Activated CD8-positive, alpha-beta memory T cell treated with anti-CD3 and anti-CD28 coated beads, Interleukin-2, amount 10 ng/mL, durations not matched to agents 7 days and 5 days (primary cell): ENCODE measurements around the gene RBM14. TPM values are rescaled to one million over a fixed set of nuclear protein-coding genes. Genes with fewer than 3 reads are reported as not detected.
"Not testable (repeated sequence)": the region's sequence is repeated elsewhere in the genome, so short reads cannot be mapped to it uniquely, and the experiment has no call there.

Experiments
- ATAC-seq: fragments of 150-1000 bp; cut with Tn5 transposase; one replicate; pipeline ENCODE4 v1.10.0; 2021; ENCODE audit warnings: moderate library complexity
- CTCF ChIA-PET: fragments of 350-600 bp; sonication (Branson Sonifier 250); formaldehyde crosslinking; loops from one replicate; lab custom pipeline; 2021; ENCODE audit warnings: antibody characterized with exemption; lab: Charles Lee
- DNase-seq: peaks from one replicate; pipeline ENCODE4 v3.0.0-alpha.2; 2020
- H3K27ac Mint-ChIP-seq: one replicate; pipeline ENCODE4 v1.8.0; 2021; ENCODE audit warnings: mild to moderate bottlenecking, mixed read lengths
- H3K27me3 Mint-ChIP-seq: one replicate; pipeline ENCODE4 v1.8.0; 2021; ENCODE audit warnings: mixed read lengths
- H3K36me3 Mint-ChIP-seq: one replicate; pipeline ENCODE4 v1.8.0; 2021; ENCODE audit warnings: mild to moderate bottlenecking, mixed read lengths
- H3K4me1 Mint-ChIP-seq: one replicate; pipeline ENCODE4 v1.8.0; 2021; ENCODE audit warnings: mixed read lengths
- H3K4me3 Mint-ChIP-seq: one replicate; pipeline ENCODE4 v1.8.0; 2021; ENCODE audit warnings: mild to moderate bottlenecking, moderate library complexity, mixed read lengths
- H3K9me3 Mint-ChIP-seq: one replicate; pipeline ENCODE4 v1.8.0; 2022; ENCODE audit warnings: low read depth, mixed read lengths
- total RNA-seq, 2 experiments: library from RNA; stranded (reverse); gene quantifications; one replicate each; pipeline ENCODE4 v1.2.3, GENCODE V29; 2021

The RBM14 gene
- total RNA-seq, 2 experiments from 2014 or later = 152 to 176 TPM

GRCh38 chr11:66604155-66604554 lies 12.3 kb upstream of the RBM14 start:
- Mint-ChIP-seq H3K36me3 (peaks cover 7% of the 10 kb centered on the region), H3K4me3 (no peak overlapping the region), H3K4me1 (no peaks in the 10 kb centered on the region), H3K27me3 (no peaks in the 10 kb centered on the region), H3K9me3 (no peaks in the 10 kb centered on the region), H3K27ac (no peak overlapping the region)
- ATAC-seq (no peak), DNase-seq (no peak)
- CTCF ChIA-PET = no interaction called here

DNA sequence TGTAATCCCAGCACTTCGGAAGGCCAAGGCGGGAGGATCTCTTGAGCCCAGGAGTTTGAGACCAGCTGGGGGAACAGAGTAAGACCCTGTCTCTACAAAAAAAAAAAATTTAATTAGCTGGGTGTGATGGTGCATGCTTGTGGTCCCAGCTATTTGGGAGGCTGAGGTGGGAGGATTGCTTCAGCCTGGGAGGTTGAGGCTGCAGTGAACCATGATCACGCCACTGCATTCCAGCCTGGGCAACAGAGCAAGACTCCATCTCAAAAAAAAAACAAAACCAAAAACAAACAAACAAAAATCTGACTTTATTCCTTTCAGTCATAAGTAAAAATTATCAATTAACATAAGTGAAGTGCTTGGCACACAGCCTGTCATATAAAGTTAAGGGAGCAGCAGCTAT lies 9.8 kb upstream of the RBM14 start:
- not testable (repeated sequence) for H3K4me3 Mint-ChIP-seq, H3K27ac Mint-ChIP-seq, DNase-seq, H3K9me3 Mint-ChIP-seq, ATAC-seq, H3K27me3 Mint-ChIP-seq, H3K36me3 Mint-ChIP-seq
- CTCF ChIA-PET = interaction anchor here (1.1 to 1.4 kb wide), 2 partner anchors 14 to 71 kb away, joined by 5 to 6 read pairs; partner anchors contain the start of genes CCDC87, CCS and RBM4B
- H3K4me1 Mint-ChIP-seq = peaks cover 14% of the 10 kb centered on the region

- H3K27ac Mint-ChIP-seq = no peak overlapping the region
- CTCF ChIA-PET = interaction anchor here (0.6 to 1.4 kb wide), 3 partner anchors 14 to 348 kb away, joined by 3 to 6 read pairs (median 5); partner anchors contain the start of genes CCDC87, CCS and RBM4B
- peaks cover 3% of the 10 kb centered on the region for H3K36me3 Mint-ChIP-seq
- H3K9me3 Mint-ChIP-seq = no peaks in the 10 kb centered on the region
- no peak for ATAC-seq
- H3K27me3 Mint-ChIP-seq = no peaks in the 10 kb centered on the region
- H3K4me3 Mint-ChIP-seq = no peak overlapping the region
- DNase-seq = no peak
- peaks cover 14% of the 10 kb centered on the region for H3K4me1 Mint-ChIP-seq
Measured at GRCh38 chr11:66607126-66607834, 9.2 kb upstream of the RBM14 start.

DNA sequence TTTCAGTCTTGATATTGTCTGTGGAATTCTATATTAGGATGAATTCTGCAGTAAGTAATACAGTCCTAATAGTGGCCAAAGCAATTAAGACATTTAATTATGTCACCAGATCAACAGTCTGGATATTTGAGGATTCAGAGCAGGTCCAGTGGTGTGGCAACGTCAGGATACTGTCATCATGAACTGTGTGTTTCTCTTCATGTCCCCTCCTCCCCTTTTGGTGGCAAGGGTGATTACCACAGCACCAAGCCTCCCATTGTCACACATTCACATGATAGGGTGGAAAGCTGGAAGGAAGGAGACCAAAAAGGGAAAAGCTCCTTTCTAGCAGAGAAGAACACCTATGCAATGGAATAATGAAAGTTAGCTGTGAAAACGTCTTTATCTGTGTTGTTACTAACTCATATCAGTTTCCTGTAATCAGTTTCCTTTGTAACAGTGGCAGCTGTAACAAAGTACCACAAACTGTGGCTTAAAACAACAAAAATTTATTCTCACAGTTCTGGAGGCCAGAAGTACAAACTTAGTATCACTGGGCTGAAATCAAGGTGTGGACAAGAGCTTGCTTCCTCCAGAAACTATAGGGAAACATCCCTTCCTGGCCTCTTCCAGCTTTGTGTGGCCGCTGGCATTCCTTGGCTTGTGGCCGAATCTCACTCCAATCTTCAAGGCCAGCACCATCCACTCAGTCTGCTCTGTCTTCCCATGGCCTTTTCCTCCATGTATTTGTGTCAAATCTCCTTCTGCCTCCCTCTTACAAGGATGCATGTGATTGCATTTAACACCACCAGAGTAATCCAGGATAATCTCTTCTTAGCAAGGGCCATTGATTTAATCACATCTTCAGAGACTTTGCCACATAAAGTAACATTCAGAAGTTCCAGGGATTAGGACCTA lies 6.5 kb upstream of the RBM14 start:
- H3K27me3 Mint-ChIP-seq = no peaks in the 10 kb centered on the region
- H3K4me3 Mint-ChIP-seq = no peak overlapping the region
- peaks cover 15% of the 10 kb centered on the region for H3K4me1 Mint-ChIP-seq
- no peak for DNase-seq
- no peaks in the 10 kb centered on the region for H3K9me3 Mint-ChIP-seq
- peak; percentile 66 for ATAC-seq
- no peaks in the 10 kb centered on the region for H3K36me3 Mint-ChIP-seq
- peak overlapping the region; percentile 69 for H3K27ac Mint-ChIP-seq
- CTCF ChIA-PET = interaction anchor here (1.1 to 1.7 kb wide), 4 partner anchors 9 to 17 kb away, joined by 3 to 4 read pairs (median 4); partner anchors contain the start of genes CCDC87 and CCS

- CTCF ChIA-PET = interaction anchor here (0.6 to 1.7 kb wide), 2 partner anchors 66 to 349 kb away, joined by 3 to 5 read pairs; no protein-coding TSS in a partner anchor
- no peak overlapping the region for H3K27ac Mint-ChIP-seq
Measured at GRCh38 chr11:66612458-66612857, 4.0 kb upstream of the RBM14 start.

GRCh38 chr11:66614073-66614472 lies 2.4 kb upstream of the RBM14 start:
- no peak for ATAC-seq
- H3K36me3 Mint-ChIP-seq = peaks cover 26% of the 10 kb centered on the region
- DNase-seq = no peak
- no peaks in the 10 kb centered on the region for H3K9me3 Mint-ChIP-seq
- CTCF ChIA-PET = interaction anchor here (0.7 to 1.4 kb wide), 3 partner anchors 32 to 303 kb away, joined by 3 read pairs; partner anchors contain the start of gene ZDHHC24
- H3K4me1 Mint-ChIP-seq = peaks cover 38% of the 10 kb centered on the region
- no peak overlapping the region for H3K4me3 Mint-ChIP-seq
- H3K27ac Mint-ChIP-seq = no peak overlapping the region
- H3K27me3 Mint-ChIP-seq = no peaks in the 10 kb centered on the region

More at GRCh38 chr11:66612458-66612857, 4.0 kb upstream of the RBM14 start:
- Mint-ChIP-seq H3K4me1 (peaks cover 23% of the 10 kb centered on the region), H3K36me3 (peaks cover 10% of the 10 kb centered on the region), H3K4me3 (no peak overlapping the region), H3K27me3 (no peaks in the 10 kb centered on the region), H3K9me3 (no peaks in the 10 kb centered on the region)
- ATAC-seq (no peak), DNase-seq (no peak)

- H3K4me3 Mint-ChIP-seq = peak overlapping the region; percentile 98
- H3K9me3 Mint-ChIP-seq = no peaks in the 10 kb centered on the region
- CTCF ChIA-PET = interaction anchor here (0.6 to 2.2 kb wide), 5 partner anchors 13 to 46 kb away, joined by 3 to 16 read pairs (median 4); partner anchors contain the start of genes CCDC87, CCS and RBM4
- H3K27me3 Mint-ChIP-seq = no peaks in the 10 kb centered on the region
- no peak for ATAC-seq
- no peak for DNase-seq
- H3K27ac Mint-ChIP-seq = peak overlapping the region; percentile 98
- H3K4me1 Mint-ChIP-seq = peaks cover 48% of the 10 kb centered on the region
- H3K36me3 Mint-ChIP-seq = peaks cover 42% of the 10 kb centered on the region
Measured at GRCh38 chr11:66617155-66617834, 865 bp downstream of the RBM14 start.

- no peaks in the 10 kb centered on the region for H3K9me3 Mint-ChIP-seq
- ATAC-seq = peak; percentile 23
- peak overlapping the region; percentile 98 for H3K4me3 Mint-ChIP-seq
- CTCF ChIA-PET = interaction anchor here (0.9 to 5.5 kb wide), 7 partner anchors 10 to 180 kb away, joined by 3 to 35 read pairs (median 4); partner anchors contain the start of genes CCDC87, CCS, MRPL11 and RBM4B
- H3K27me3 Mint-ChIP-seq = no peaks in the 10 kb centered on the region
- H3K36me3 Mint-ChIP-seq = peaks cover 59% of the 10 kb centered on the region
- no peak for DNase-seq
- H3K4me1 Mint-ChIP-seq = peaks cover 65% of the 10 kb centered on the region
- peak overlapping the region; percentile 98 for H3K27ac Mint-ChIP-seq
Measured at GRCh38 chr11:66619080-66619554, 2.7 kb downstream of the RBM14 start.

GRCh38 chr11:66624450-66624849 lies 8.0 kb downstream of the RBM14 start:
- no peak overlapping the region for H3K27ac Mint-ChIP-seq
- no peaks in the 10 kb centered on the region for H3K9me3 Mint-ChIP-seq
- H3K27me3 Mint-ChIP-seq = no peaks in the 10 kb centered on the region
- peaks cover 44% of the 10 kb centered on the region for H3K4me1 Mint-ChIP-seq
- peaks cover 74% of the 10 kb centered on the region for H3K36me3 Mint-ChIP-seq
- ATAC-seq = no peak
- CTCF ChIA-PET = interaction anchor here (2.5 kb wide), 1 partner anchor 13 kb away, joined by 15 read pairs; the partner anchor contains the start of gene RBM4
- DNase-seq = no peak
- no peak overlapping the region for H3K4me3 Mint-ChIP-seq

- ATAC-seq (no peak), DNase-seq (no peak)
- Mint-ChIP-seq H3K27ac (no peak overlapping the region), H3K4me3 (no peak overlapping the region), H3K4me1 (peaks cover 41% of the 10 kb centered on the region), H3K36me3 (peaks cover 76% of the 10 kb centered on the region), H3K9me3 (no peaks in the 10 kb centered on the region), H3K27me3 (no peaks in the 10 kb centered on the region)
- CTCF ChIA-PET = interaction anchor here (0.6 kb wide), 1 partner anchor 14 kb away, joined by 3 read pairs; no protein-coding TSS in a partner anchor
Measured at GRCh38 chr11:66625041-66625751, 8.8 kb downstream of the RBM14 start.

DNA sequence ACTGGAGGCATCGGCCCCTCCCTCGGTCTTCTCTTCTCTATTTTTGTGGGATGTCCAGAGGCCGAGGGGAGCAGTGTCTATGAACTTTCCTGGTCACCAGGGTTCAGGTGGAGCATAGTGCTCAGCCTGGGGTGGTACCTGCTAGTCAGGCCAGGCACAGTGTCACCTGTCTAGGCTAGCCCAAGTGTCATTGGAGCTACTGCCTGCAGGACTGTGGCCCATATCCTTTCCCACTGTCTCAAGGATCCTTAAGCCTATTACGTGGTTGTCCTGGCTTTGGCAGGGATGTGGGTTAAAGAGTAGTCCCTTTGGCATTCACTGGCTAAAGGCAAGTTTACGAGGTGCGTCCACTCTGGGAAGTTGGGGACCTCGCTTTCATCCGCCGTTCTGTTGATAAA lies 9.3 kb downstream of the RBM14 start:
- no peak for DNase-seq
- no peak for ATAC-seq
- H3K27me3 Mint-ChIP-seq = no peaks in the 10 kb centered on the region
- H3K4me1 Mint-ChIP-seq = peaks cover 36% of the 10 kb centered on the region
- peaks cover 76% of the 10 kb centered on the region for H3K36me3 Mint-ChIP-seq
- CTCF ChIA-PET = no interaction called here
- no peak overlapping the region for H3K4me3 Mint-ChIP-seq
- no peak overlapping the region for H3K27ac Mint-ChIP-seq
- H3K9me3 Mint-ChIP-seq = no peaks in the 10 kb centered on the region

DNA sequence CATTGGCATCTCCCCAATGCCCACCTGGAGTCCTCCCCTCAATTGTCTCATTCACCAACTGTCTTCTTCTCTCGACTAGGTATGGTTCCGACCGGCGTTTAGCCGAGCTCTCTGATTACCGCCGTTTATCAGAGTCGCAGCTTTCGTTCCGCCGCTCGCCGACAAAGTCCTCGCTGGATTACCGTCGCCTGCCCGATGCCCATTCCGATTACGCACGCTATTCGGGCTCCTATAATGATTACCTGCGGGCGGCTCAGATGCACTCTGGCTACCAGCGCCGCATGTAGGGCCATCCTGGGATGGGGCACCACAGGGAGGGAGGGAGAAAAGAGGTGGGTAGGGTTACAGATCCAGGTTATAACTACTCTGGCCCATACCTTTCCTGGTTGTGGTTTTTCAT lies 10.0 kb downstream of the RBM14 start:
- Mint-ChIP-seq H3K4me3 (no peak overlapping the region), H3K27ac (no peak overlapping the region), H3K9me3 (no peaks in the 10 kb centered on the region), H3K4me1 (peaks cover 33% of the 10 kb centered on the region), H3K27me3 (no peaks in the 10 kb centered on the region), H3K36me3 (peaks cover 73% of the 10 kb centered on the region)
- DNase-seq = no peak
- no peak for ATAC-seq
- CTCF ChIA-PET = no interaction called here
